Common myeloid progenitor, CD34-positive (primary cell): ENCODE results near the gene IFIT3.
A peak's percentile ranks its signal among the peaks of the same experiment; 100 is the strongest.
"Not testable (repeated sequence)": the region's sequence is repeated elsewhere in the genome, so short reads cannot be mapped to it uniquely, and the experiment has no call there.

Source experiments
- CTCF ChIA-PET: fragments of 350-600 bp; sonication (Branson Sonifier 250); formaldehyde crosslinking; loops from one replicate; lab custom pipeline; 2021; ENCODE audit warnings: antibody characterized with exemption; lab: Charles Lee
- POLR2A ChIA-PET: fragments of 350-600 bp; sonication (Branson Sonifier 250); formaldehyde crosslinking; loops from one replicate; lab custom pipeline; 2021; ENCODE audit warnings: antibody characterized with exemption; lab: Charles Lee
- DNase-seq, 3 donors: peaks; one replicate each; pipeline versions ENCODE4 v3.0.0 to v3.0.0-alpha.2; 2013
- H3K27ac ChIP-seq, 2 experiments: 1 replicate in 1 of 2; 2 replicates in 1 of 2; pipeline ENCODE4 v1.7.0; 2013; ENCODE audit warnings: inconsistent platforms in 2 of 2, low read length in 2 of 2, mild to moderate bottlenecking in 2 of 2, low read depth in 1 of 2, moderate library complexity in 1 of 2; ENCODE audit not compliant: severe bottlenecking in 2 of 2, insufficient read depth in 1 of 2, poor library complexity in 1 of 2
- H3K27me3 ChIP-seq, 5 experiments: replicated peaks in 2 of 5; 1 replicate in 3 of 5; 2 replicates in 2 of 5; pipeline versions ENCODE4 v1.6.1 to v1.7.0; 2013; ENCODE audit warnings: low read length in 4 of 5, mild to moderate bottlenecking in 2 of 5, moderate library complexity in 2 of 5, inconsistent platforms in 1 of 5; ENCODE audit not compliant: insufficient read depth in 5 of 5, control insufficient read depth in 4 of 5
- H3K36me3 ChIP-seq, 4 experiments: 1 replicate in 2 of 4; 2 replicates in 2 of 4; pipeline versions ENCODE4 v1.6.1 to v1.7.0; 2013; ENCODE audit warnings: low read length in 3 of 4, control low read depth in 1 of 4, mild to moderate bottlenecking in 1 of 4; ENCODE audit not compliant: control insufficient read depth in 4 of 4, insufficient read depth in 4 of 4
- H3K4me1 ChIP-seq, 4 experiments: 1 replicate in 3 of 4; 2 replicates in 1 of 4; pipeline versions ENCODE4 v1.6.1 to v1.7.1; 2013; ENCODE audit warnings: low read length in 3 of 4, mild to moderate bottlenecking in 3 of 4, control low read depth in 1 of 4, inconsistent platforms in 1 of 4, moderate library complexity in 1 of 4; ENCODE audit not compliant: control insufficient read depth in 4 of 4, insufficient read depth in 4 of 4; ENCODE audit errors: control extremely low read depth in 1 of 4
- H3K4me3 ChIP-seq, 7 experiments: 1 replicate in 4 of 7; 2 replicates in 3 of 7; pipeline versions ENCODE4 v1.5.1 to v1.7.0; 2013; ENCODE audit warnings: mild to moderate bottlenecking in 7 of 7, low read length in 6 of 7, moderate library complexity in 6 of 7, inconsistent platforms in 2 of 7, low read depth in 2 of 7, control low read depth in 1 of 7; ENCODE audit not compliant: insufficient read depth in 4 of 7, control insufficient read depth in 1 of 7; ENCODE audit errors: extremely low read depth in 1 of 7
- H3K9me3 ChIP-seq, 5 experiments: 1 replicate in 4 of 5; 2 replicates in 1 of 5; pipeline versions ENCODE4 v1.6.1 to v1.7.1; 2013; ENCODE audit warnings: low read length in 4 of 5, mild to moderate bottlenecking in 2 of 5, inconsistent platforms in 1 of 5, low read depth in 1 of 5, moderate library complexity in 1 of 5; ENCODE audit not compliant: control insufficient read depth in 4 of 5, insufficient read depth in 2 of 5; ENCODE audit errors: control extremely low read depth in 1 of 5
- WGBS: methylation state at CpG from one replicate; pipeline ENCODE4 v1.1.5; 2013; ENCODE audit not compliant: insufficient coverage; 5-methylcytosine and 5-hydroxymethylcytosine counted together

Gene IFIT3

DNA sequence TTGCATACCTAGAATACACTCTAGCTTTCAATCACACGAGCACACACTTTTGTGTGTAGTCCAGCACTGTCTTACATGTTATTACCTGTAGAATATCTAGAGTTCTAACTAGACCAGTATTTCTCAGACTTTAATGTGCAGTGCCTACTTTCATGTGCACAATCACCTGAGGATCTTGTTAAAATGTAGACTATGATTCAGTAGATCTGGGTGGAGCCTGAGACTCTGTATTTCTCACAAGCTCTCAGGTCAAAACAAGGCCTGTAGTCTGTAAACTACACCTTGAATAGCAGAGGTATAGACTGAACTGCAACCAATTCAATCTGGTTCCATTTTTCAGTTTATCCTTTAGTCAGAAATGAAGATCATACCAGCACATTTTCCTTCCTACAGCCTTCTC lies 14.8 kb upstream of the IFIT3 start:
- ChIA-PET CTCF (interaction anchor here (1.0 to 1.2 kb wide), 2 partner anchors 10 to 56 kb away, joined by 3 read pairs; no protein-coding TSS in a partner anchor), POLR2A (interaction anchor here (0.7 kb wide), 1 partner anchor 49 kb away, joined by 3 read pairs; no protein-coding TSS in a partner anchor)
- DNase-seq = no peak
- H3K4me3 ChIP-seq = no peak overlapping the region
- WGBS = no CpG with 5 or more reads among the region's 1 CpG
- H3K4me1 ChIP-seq = no peaks in the 10 kb centered on the region
- H3K27me3 ChIP-seq = no peaks in the 10 kb centered on the region
- no peaks in the 10 kb centered on the region for H3K9me3 ChIP-seq
- no peak overlapping the region for H3K27ac ChIP-seq
- peaks cover 0 to 12% (median 1%) of the 10 kb centered on the region in 4 experiments for H3K36me3 ChIP-seq

DNA sequence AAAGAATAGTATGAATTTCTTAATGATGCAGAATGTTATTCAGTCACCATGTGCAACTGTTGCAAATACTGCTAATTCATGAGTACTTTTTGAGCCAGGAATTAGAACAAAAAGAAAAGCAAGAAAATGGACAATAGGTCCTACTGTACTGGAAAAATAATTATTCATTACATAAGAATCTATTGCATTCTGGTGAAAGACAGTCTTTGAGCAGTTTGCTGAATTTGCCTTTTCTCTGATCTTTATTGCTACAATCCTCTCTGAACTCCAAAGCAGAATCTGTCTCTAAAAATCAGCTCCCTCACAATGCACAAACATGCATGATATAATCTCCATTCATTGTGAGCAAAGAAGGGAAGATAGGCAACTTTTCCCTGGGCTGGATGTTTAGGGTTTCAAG lies 13.1 kb upstream of the IFIT3 start:
- no peak for DNase-seq
- no peaks in the 10 kb centered on the region for H3K9me3 ChIP-seq
- no peaks in the 10 kb centered on the region for H3K27me3 ChIP-seq
- no peak overlapping the region for H3K4me3 ChIP-seq
- H3K27ac ChIP-seq = no peak overlapping the region
- ChIA-PET POLR2A (no interaction called here), CTCF (interaction anchor here (1.1 kb wide), 1 partner anchor 8 kb away, joined by 4 read pairs; no protein-coding TSS in a partner anchor)
- no peaks in the 10 kb centered on the region for H3K36me3 ChIP-seq
- H3K4me1 ChIP-seq = no peaks in the 10 kb centered on the region

DNA sequence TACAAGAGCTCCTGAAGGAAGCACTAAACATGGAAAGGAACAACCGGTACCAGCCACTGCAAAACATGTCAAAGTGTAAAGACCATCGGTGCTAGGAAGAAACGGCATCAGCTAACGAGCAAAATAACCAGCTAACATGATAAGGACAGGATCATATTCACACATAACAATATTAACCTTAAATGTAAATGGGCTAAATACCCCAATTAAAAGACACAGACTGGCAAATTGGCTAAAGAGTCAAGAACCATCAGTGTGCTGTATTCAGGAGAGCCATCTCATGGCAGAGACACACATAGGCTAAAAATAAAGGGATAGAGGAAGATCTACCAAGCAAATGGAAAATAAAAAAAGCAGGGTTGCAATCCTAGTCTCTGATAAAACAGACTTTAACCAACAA lies 9.8 kb upstream of the IFIT3 start:
- WGBS = no CpG with 5 or more reads among the region's 4 CpGs
- POLR2A ChIA-PET = not testable (repeated sequence)

GRCh38 chr10:89325081-89325480 lies 2.7 kb upstream of the IFIT3 start:
- H3K27me3 ChIP-seq, CTCF ChIA-PET, H3K27ac ChIP-seq, H3K9me3 ChIP-seq, POLR2A ChIA-PET, H3K4me3 ChIP-seq, H3K36me3 ChIP-seq, DNase-seq: not testable (repeated sequence)
- H3K4me1 ChIP-seq = peaks cover 9 to 26% (median 20%) of the 10 kb centered on the region in 4 experiments

More for the DNA sequence above, 9.8 kb upstream of the IFIT3 start:
- not testable (repeated sequence) for H3K4me1 ChIP-seq, H3K27me3 ChIP-seq, H3K9me3 ChIP-seq, DNase-seq, H3K36me3 ChIP-seq, H3K27ac ChIP-seq, H3K4me3 ChIP-seq
- CTCF ChIA-PET = interaction anchor here (1.0 kb wide), 1 partner anchor 14 kb away, joined by 3 read pairs; no protein-coding TSS in a partner anchor

- WGBS = 100% methylated on average over 1 of the region's 2 CpGs
- H3K27me3 ChIP-seq, POLR2A ChIA-PET, H3K36me3 ChIP-seq, H3K9me3 ChIP-seq, H3K4me3 ChIP-seq, CTCF ChIA-PET, DNase-seq, H3K27ac ChIP-seq: not testable (repeated sequence)
- peaks cover 13 to 34% (median 25%) of the 10 kb centered on the region in 4 experiments for H3K4me1 ChIP-seq
Measured at GRCh38 chr10:89325856-89326255, 1.9 kb upstream of the IFIT3 start.

GRCh38 chr10:89329151-89329550 lies 1.4 kb downstream of the IFIT3 start:
- H3K27me3 ChIP-seq = no peaks in the 10 kb centered on the region
- DNase-seq = no peak
- no peaks in the 10 kb centered on the region for H3K36me3 ChIP-seq
- no peak overlapping the region for H3K27ac ChIP-seq
- peak overlapping the region in 5 of 7 experiments; percentile 63 to 95 (median 79) for H3K4me3 ChIP-seq
- POLR2A ChIA-PET = no interaction called here
- CTCF ChIA-PET = interaction anchor here (1.7 to 1.9 kb wide), 2 partner anchors 10 to 25 kb away, joined by 3 to 4 read pairs; no protein-coding TSS in a partner anchor
- H3K4me1 ChIP-seq = peaks cover 32 to 65% (median 46%) of the 10 kb centered on the region in 4 experiments
- H3K9me3 ChIP-seq = no peaks in the 10 kb centered on the region
- WGBS = 100% methylated on average over 1 of the region's 2 CpGs

DNA sequence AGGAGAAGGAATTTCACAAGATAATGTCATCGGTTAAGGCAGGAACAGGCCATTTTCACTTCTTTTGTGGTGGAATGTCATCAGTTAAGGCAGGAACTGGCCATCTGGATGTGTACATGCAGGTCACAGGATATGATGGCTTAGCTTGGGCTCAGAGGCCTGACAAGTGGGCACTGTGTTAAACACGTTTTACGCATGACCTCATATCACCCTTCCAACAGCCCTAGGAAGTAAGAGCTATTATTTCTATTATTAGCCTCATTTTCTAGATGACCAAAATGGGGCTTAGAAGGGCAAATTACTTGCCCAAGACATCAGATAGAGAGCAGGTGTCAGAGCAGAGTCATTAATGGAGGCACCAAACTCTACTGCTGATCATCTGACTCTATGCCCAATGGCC lies 2.2 kb downstream of the IFIT3 start:
- no CpG with 5 or more reads among the region's 3 CpGs for WGBS
- H3K27me3 ChIP-seq, POLR2A ChIA-PET, DNase-seq, H3K36me3 ChIP-seq, H3K9me3 ChIP-seq, H3K27ac ChIP-seq: not testable (repeated sequence)
- Histone ChIP-seq H3K4me1 (peaks cover 32 to 66% (median 47%) of the 10 kb centered on the region in 4 experiments), H3K4me3 (peak overlapping the region in 1 of 7 experiments; percentile 10)
- CTCF ChIA-PET = interaction anchor here (0.9 to 1.9 kb wide), 4 partner anchors 9 to 42 kb away, joined by 3 to 4 read pairs (median 3); no protein-coding TSS in a partner anchor
